ENCODE results near the gene FURIN.

Gene FURIN

GRCh38 chr15:90915808-90916440, 47.5 kb downstream of the FURIN start:
- TF ChIP-seq CREB5 (CRISPR knock-in tag; IDR thresholded peaks at IDR 0.05; ENCODE audit: low read depth) (no peak), PPARA (CRISPR knock-in tag; IDR thresholded peaks at IDR 0.05; ENCODE audit: borderline replicate concordance) (no peak), BACH2 (CRISPR knock-in tag; IDR thresholded peaks at IDR 0.05; ENCODE audit: borderline replicate concordance) (no peak), ARNTL (CRISPR knock-in tag; IDR thresholded peaks at IDR 0.05; ENCODE audit: borderline replicate concordance, low read depth) (no peak), ZFP3 (CRISPR knock-in tag; IDR thresholded peaks at IDR 0.05) (no peak)
- ATAC-seq, result no peak

GRCh38 chr15:90916461-90916860, 48.1 kb downstream of the FURIN start:
- no peak for TF ChIP-seq GLIS3 (CRISPR knock-in tag; IDR thresholded peaks at IDR 0.05)
- no peak for TF ChIP-seq ARNTL (CRISPR knock-in tag; IDR thresholded peaks at IDR 0.05; ENCODE audit: borderline replicate concordance, low read depth)
- no peak for TF ChIP-seq ZNF70 (CRISPR knock-in tag; IDR thresholded peaks at IDR 0.05)
- no peak for TF ChIP-seq CSRNP3 (CRISPR knock-in tag; IDR thresholded peaks at IDR 0.05)
- no peak for TF ChIP-seq PATZ1 (CRISPR knock-in tag; IDR thresholded peaks at IDR 0.05; ENCODE audit: borderline replicate concordance)
- TF ChIP-seq BACH2 (CRISPR knock-in tag; IDR thresholded peaks at IDR 0.05; ENCODE audit: borderline replicate concordance), result no peak
- ATAC-seq, result no peak

GRCh38 chr15:90917569-90917968, 49.2 kb downstream of the FURIN start:
- no peak for TF ChIP-seq GLIS3 (CRISPR knock-in tag; IDR thresholded peaks at IDR 0.05)
- no peak for TF ChIP-seq ZNF565 (CRISPR knock-in tag; conservative IDR thresholded peaks at IDR 0.05; ENCODE audit: low read depth)
- no peak for TF ChIP-seq PATZ1 (CRISPR knock-in tag; IDR thresholded peaks at IDR 0.05; ENCODE audit: borderline replicate concordance)
- no peak for TF ChIP-seq TSHZ2 (CRISPR knock-in tag; IDR thresholded peaks at IDR 0.05)
- no peak for TF ChIP-seq CSRNP3 (CRISPR knock-in tag; IDR thresholded peaks at IDR 0.05)
- no peak for TF ChIP-seq ARNTL (CRISPR knock-in tag; IDR thresholded peaks at IDR 0.05; ENCODE audit: borderline replicate concordance, low read depth)
- TF ChIP-seq POU6F1 (CRISPR knock-in tag; IDR thresholded peaks at IDR 0.05; ENCODE audit: borderline replicate concordance, low read depth), result no peak
- no peak for TF ChIP-seq TCF4 (CRISPR knock-in tag; IDR thresholded peaks at IDR 0.05; ENCODE audit: borderline replicate concordance)
- no peak for TF ChIP-seq ESRRG (CRISPR knock-in tag; IDR thresholded peaks at IDR 0.05)
- TF ChIP-seq ZFP30 (CRISPR knock-in tag; IDR thresholded peaks at IDR 0.05), result no peak
- TF ChIP-seq TOX (CRISPR knock-in tag; IDR thresholded peaks at IDR 0.05; ENCODE audit: borderline replicate concordance), result no peak
- no peak for TF ChIP-seq SNAI2 (CRISPR knock-in tag; IDR thresholded peaks at IDR 0.05)
- TF ChIP-seq RARB (CRISPR knock-in tag; IDR thresholded peaks at IDR 0.05), result no peak
- no peak for TF ChIP-seq BACH2 (CRISPR knock-in tag; IDR thresholded peaks at IDR 0.05; ENCODE audit: borderline replicate concordance)
- TF ChIP-seq ZC3H10 (CRISPR knock-in tag; IDR thresholded peaks at IDR 0.05), result no peak
- TF ChIP-seq ISL1 (CRISPR knock-in tag; IDR thresholded peaks at IDR 0.05), result no peak
- no peak for TF ChIP-seq CREB5 (CRISPR knock-in tag; IDR thresholded peaks at IDR 0.05; ENCODE audit: low read depth)
- TF ChIP-seq OSR1 (CRISPR knock-in tag; IDR thresholded peaks at IDR 0.05), result no peak
- no peak for ATAC-seq

Measured in SK-N-SH treated with all-trans-retinoic acid at 6 μM for 48 hours (cell line).